IPS DF 4.7 (cell line): ENCODE measurements around the gene POU1F1.
"Not testable (repeated sequence)": the region's sequence is repeated elsewhere in the genome, so short reads cannot be mapped to it uniquely, and the experiment has no call there.

ENCODE experiments used
- DNase-seq: peaks from one replicate; pipeline ENCODE4 v3.0.0-alpha.2; 2013; ENCODE audit warnings: low spot score; ENCODE audit errors: extremely low read depth

Gene POU1F1

GRCh38 chr3:87260270-87260669 lies 16.1 kb downstream of the POU1F1 start:
- no peak for DNase-seq

GRCh38 chr3:87250009-87250408 lies 26.4 kb downstream of the POU1F1 start:
- no peak for DNase-seq

GRCh38 chr3:87248831-87249230 lies 27.6 kb downstream of the POU1F1 start:
- no peak for DNase-seq

GRCh38 chr3:87248231-87248630 lies 28.2 kb downstream of the POU1F1 start:
- DNase-seq = not testable (repeated sequence)

- DNase-seq = no peak
Measured at GRCh38 chr3:87247430-87247773, 29.0 kb downstream of the POU1F1 start.

GRCh38 chr3:87246662-87247429 lies 29.5 kb downstream of the POU1F1 start:
- no peak for DNase-seq

GRCh38 chr3:87236093-87236492 lies 40.3 kb downstream of the POU1F1 start:
- DNase-seq = no peak

- DNase-seq = no peak
Measured at GRCh38 chr3:87233805-87234204, 42.6 kb downstream of the POU1F1 start.

GRCh38 chr3:87229113-87229512 lies 47.3 kb downstream of the POU1F1 start:
- no peak for DNase-seq

- DNase-seq = no peak
Measured at GRCh38 chr3:87228316-87228715, 48.1 kb downstream of the POU1F1 start.

- no peak for DNase-seq
Measured at GRCh38 chr3:87227835-87228144, 48.6 kb downstream of the POU1F1 start.

GRCh38 chr3:87227104-87227834 lies 49.1 kb downstream of the POU1F1 start, which contains the start of gene CHMP2B:
Gene CHMP2B (plus strand): TSS chr3:87227309. CDS start chr3:87227523, 214 bp downstream.
- DNase-seq = no peak

- DNase-seq = no peak
Measured at GRCh38 chr3:87225659-87226058, 50.7 kb downstream of the POU1F1 start.

- DNase-seq = no peak
Measured at GRCh38 chr3:87219611-87220010, 56.8 kb downstream of the POU1F1 start.

- DNase-seq = no peak
Measured at GRCh38 chr3:87218560-87218959, 57.8 kb downstream of the POU1F1 start.
